CD14-positive monocyte (primary cell): ENCODE data around the gene ZFP14. TPM values are rescaled to one million over a fixed set of nuclear protein-coding genes. Genes with fewer than 3 reads are reported as not detected.
"Not testable (repeated sequence)": the region's sequence is repeated elsewhere in the genome, so short reads cannot be mapped to it uniquely, and the experiment has no call there.

Experiments used
- DNase-seq, 3 donors: peaks; one replicate each; pipeline ENCODE4 v3.0.0-alpha.2; 2011 to 2022
- H2AFZ ChIP-seq: 2 replicates; pipeline ENCODE4 v1.6.0; 2012; ENCODE audit warnings: mild to moderate bottlenecking, low read depth, low read length, inconsistent platforms; ENCODE audit not compliant: insufficient read depth, poor library complexity, severe bottlenecking
- H3K27ac ChIP-seq, 2 donors: 1 replicate in 1 of 2; 2 replicates in 1 of 2; pipeline ENCODE4 v1.5.1; 2012 to 2013; ENCODE audit warnings: low read length in 2 of 2, control low read depth in 1 of 2, inconsistent platforms in 1 of 2, low read depth in 1 of 2, mild to moderate bottlenecking in 1 of 2
- H3K27me3 ChIP-seq, 2 donors: one replicate each; pipeline versions ENCODE4 v1.6.0 to v1.6.1; 2011 to 2013; ENCODE audit warnings: low read length in 2 of 2; ENCODE audit not compliant: control insufficient read depth in 2 of 2, insufficient read depth in 2 of 2
- H3K36me3 ChIP-seq, 2 donors: replicated peaks in 1 of 2; 1 replicate in 1 of 2; 2 replicates in 1 of 2; pipeline versions ENCODE4 v1.5.1 to v1.6.1; 2012 to 2013; ENCODE audit warnings: low read length in 2 of 2, control low read depth in 1 of 2, inconsistent platforms in 1 of 2, mild to moderate bottlenecking in 1 of 2; ENCODE audit not compliant: insufficient read depth in 2 of 2, control insufficient read depth in 1 of 2
- H3K4me1 ChIP-seq, 2 donors: 1 replicate in 1 of 2; 2 replicates in 1 of 2; pipeline versions ENCODE4 v1.5.1 to v1.6.1; 2012 to 2013; ENCODE audit warnings: low read length in 2 of 2, control low read depth in 1 of 2, inconsistent platforms in 1 of 2, mild to moderate bottlenecking in 1 of 2, moderate library complexity in 1 of 2; ENCODE audit not compliant: insufficient read depth in 2 of 2, control insufficient read depth in 1 of 2
- H3K4me2 ChIP-seq: replicated peaks from 2 replicates; pipeline ENCODE3; 2012; ENCODE audit warnings: low read length, moderate library complexity, mild to moderate bottlenecking; ENCODE audit not compliant: poor library complexity, severe bottlenecking; ENCODE audit errors: extremely low read depth
- H3K4me3 ChIP-seq, 3 experiments: fragments of 200-600 bp in 1 of 3; sonication (generic) in 1 of 3; replicated peaks in 1 of 3; 1 replicate in 2 of 3; 2 replicates in 1 of 3; pipeline ENCODE4 v1.5.1; 2011 to 2013; ENCODE audit warnings: low read length in 3 of 3, mild to moderate bottlenecking in 3 of 3, control low read depth in 2 of 3, low read depth in 2 of 3, inconsistent platforms in 1 of 3, moderate library complexity in 1 of 3
- H3K79me2 ChIP-seq: 2 replicates; pipeline ENCODE4 v1.6.0; 2012; ENCODE audit warnings: mild to moderate bottlenecking, control low read depth, inconsistent platforms, low read length, moderate library complexity; ENCODE audit not compliant: insufficient read depth
- H3K9ac ChIP-seq: 2 replicates; pipeline ENCODE4 v1.6.0; 2017; ENCODE audit warnings: low read length, mild to moderate bottlenecking; ENCODE audit not compliant: insufficient read depth, poor library complexity, severe bottlenecking
- H3K9me3 ChIP-seq, 2 donors: replicated peaks in 1 of 2; 1 replicate in 1 of 2; 2 replicates in 1 of 2; pipeline versions ENCODE4 v1.5.1 to v1.6.1; 2012 to 2013; ENCODE audit warnings: low read length in 2 of 2, control low read depth in 1 of 2; ENCODE audit not compliant: control insufficient read depth in 1 of 2, insufficient read depth in 1 of 2
- H4K20me1 ChIP-seq: 2 replicates; pipeline ENCODE4 v1.6.0; 2012; ENCODE audit warnings: mild to moderate bottlenecking, low read length, control low read depth, moderate library complexity; ENCODE audit not compliant: insufficient read depth
- H3K27ac Mint-ChIP-seq, 7 donors: one replicate each; pipeline ENCODE4 v1.8.0; 2020; ENCODE audit warnings: mild to moderate bottlenecking in 7 of 7, mixed read lengths in 7 of 7, moderate library complexity in 6 of 7, inconsistent platforms in 2 of 7
- H3K27me3 Mint-ChIP-seq, 3 donors: one replicate each; pipeline ENCODE4 v1.8.0; 2021 to 2022; ENCODE audit warnings: low read depth in 3 of 3, mild to moderate bottlenecking in 3 of 3, mixed read lengths in 3 of 3, moderate library complexity in 3 of 3, inconsistent platforms in 1 of 3
- H3K36me3 Mint-ChIP-seq, 2 donors: one replicate each; pipeline ENCODE4 v1.8.0; 2020; ENCODE audit warnings: mixed read lengths in 2 of 2, inconsistent platforms in 1 of 2, mild to moderate bottlenecking in 1 of 2
- H3K4me1 Mint-ChIP-seq: one replicate; pipeline ENCODE4 v1.8.0; 2020; ENCODE audit warnings: mild to moderate bottlenecking, mixed read lengths
- H3K4me3 Mint-ChIP-seq, 2 donors: one replicate each; pipeline ENCODE4 v1.8.0; 2020; ENCODE audit warnings: mild to moderate bottlenecking in 2 of 2, mixed read lengths in 2 of 2, moderate library complexity in 1 of 2
- H3K9me3 Mint-ChIP-seq, 7 donors: one replicate each; pipeline ENCODE4 v1.8.0; 2020 to 2022; ENCODE audit warnings: mixed read lengths in 7 of 7, mild to moderate bottlenecking in 6 of 7, moderate library complexity in 6 of 7, inconsistent platforms in 2 of 7
- CTCF ChIP-seq: fragments of 200-600 bp; IDR thresholded peaks from one replicate; pipeline ENCODE4 v1.8.0; 2022; ENCODE audit warnings: antibody characterized with exemption, mild to moderate bottlenecking
- WGBS: methylation state at CpG from one replicate; pipeline ENCODE4 v1.1.5; 2013; ENCODE audit warnings: missing lambda C conversion rate; ENCODE audit not compliant: insufficient coverage; 5-methylcytosine and 5-hydroxymethylcytosine counted together
- intact Hi-C, 2 donors: fragments of 100-400 bp; cut with micrococcal nuclease; formaldehyde crosslinking; loops; one replicate each; pipeline versions ENCODE4 v1.15.0 to v1.15.1; 2023
- polyA plus RNA-seq, 3 donors: library from polyadenylated mRNA; depleted of rRNA in 1 of 3; unstranded in 2 of 3; stranded (reverse) in 1 of 3; fragments of 300-500 nt in 2 of 3; fragments of >200 nt in 1 of 3; fragmentation: Illumina TruSeq in 2 of 3; gene quantifications; 1 replicate in 2 of 3; 2 replicates in 1 of 3; pipeline ENCODE4 v1.2.3, GENCODE V29; 2012 to 2021

ZFP14 gene
- polyA plus RNA-seq, 3 donors = 0.72 to 1.9 (median 1.1) TPM

- Histone ChIP-seq H3K27me3 (no peaks in the 10 kb centered on the region), H3K9ac (no peak overlapping the region), H3K79me2 (no peaks in the 10 kb centered on the region), H4K20me1 (no peaks in the 10 kb centered on the region), H3K36me3 (peaks cover 0 to 6% of the 10 kb centered on the region in 2 donors), H3K27ac (no peak overlapping the region), H2AFZ (peak overlapping the region; percentile 87), H3K4me2 (peak overlapping the region; percentile 83), H3K4me3 (peak overlapping the region; percentile 31 to 85 (median 47)), H3K9me3 (peaks cover 67 to 84% of the 10 kb centered on the region in 2 donors), H3K4me1 (peaks cover 9 to 13% of the 10 kb centered on the region in 2 donors)
- TF ChIP-seq CTCF = no peak
- H3K4me1 Mint-ChIP-seq = peaks cover 20% of the 10 kb centered on the region
- DNase-seq = peak; percentile 21 to 77 (median 71)
- peak overlapping the region; percentile 82 to 85 for H3K4me3 Mint-ChIP-seq
- peak overlapping the region in 3 of 7 donors; percentile 35 to 79 (median 63) for H3K27ac Mint-ChIP-seq
- WGBS = under 1% methylated on average over 41 of the region's 43 CpGs
- intact Hi-C loops = no loop called here
- H3K36me3 Mint-ChIP-seq = peaks cover 32 to 33% of the 10 kb centered on the region in 2 donors
- H3K27me3 Mint-ChIP-seq = peaks cover 0 to 5% (median 4%) of the 10 kb centered on the region in 3 donors
- peaks cover 34 to 91% (median 71%) of the 10 kb centered on the region in 7 donors for H3K9me3 Mint-ChIP-seq
These were observed 47.4 kb downstream of the ZFP14 start for GRCh38 chr19:36331353-36332228.

- no peak overlapping the region for H2AFZ ChIP-seq
- no peak overlapping the region for H3K27ac Mint-ChIP-seq
- H3K36me3 Mint-ChIP-seq = peaks cover 29% of the 10 kb centered on the region in 2 donors
- peaks cover 20% of the 10 kb centered on the region for H3K4me1 Mint-ChIP-seq
- peaks cover 9 to 13% of the 10 kb centered on the region in 2 donors for H3K4me1 ChIP-seq
- H3K9ac ChIP-seq = no peak overlapping the region
- H3K27me3 Mint-ChIP-seq = peaks cover 0 to 5% (median 4%) of the 10 kb centered on the region in 3 donors
- H3K4me3 ChIP-seq = no peak overlapping the region
- H3K9me3 ChIP-seq = peaks cover 70 to 86% of the 10 kb centered on the region in 2 donors
- peaks cover 37 to 93% (median 71%) of the 10 kb centered on the region in 7 donors for H3K9me3 Mint-ChIP-seq
- no peaks in the 10 kb centered on the region for H4K20me1 ChIP-seq
- no peaks in the 10 kb centered on the region for H3K27me3 ChIP-seq
- no peak for TF ChIP-seq CTCF
- no peak overlapping the region for H3K27ac ChIP-seq
- H3K4me2 ChIP-seq = no peak overlapping the region
- DNase-seq = no peak
- intact Hi-C loops = no loop called here
- no peaks in the 10 kb centered on the region for H3K36me3 ChIP-seq
- 97% methylated on average over 6 of the region's 19 CpGs for WGBS
- H3K79me2 ChIP-seq = no peaks in the 10 kb centered on the region
- H3K4me3 Mint-ChIP-seq = no peak overlapping the region
These were observed 48.8 kb downstream of the ZFP14 start for GRCh38 chr19:36330216-36330615.

GRCh38 chr19:36329534-36329933, 49.5 kb downstream of the ZFP14 start:
- H3K27me3 ChIP-seq, H3K4me2 ChIP-seq, H2AFZ ChIP-seq, H3K27ac ChIP-seq, intact Hi-C loops, H3K27ac Mint-ChIP-seq, H4K20me1 ChIP-seq, H3K79me2 ChIP-seq, H3K36me3 ChIP-seq, H3K4me3 ChIP-seq, DNase-seq, H3K4me3 Mint-ChIP-seq, H3K9ac ChIP-seq, H3K27me3 Mint-ChIP-seq: not testable (repeated sequence)
- peaks cover 67 to 84% of the 10 kb centered on the region in 2 donors for H3K9me3 ChIP-seq
- H3K9me3 Mint-ChIP-seq = peaks cover 42 to 89% (median 68%) of the 10 kb centered on the region in 7 donors
- 100% methylated on average over 5 of the region's 16 CpGs for WGBS
- peaks cover 20% of the 10 kb centered on the region for H3K4me1 Mint-ChIP-seq
- H3K36me3 Mint-ChIP-seq = peaks cover 29 to 35% of the 10 kb centered on the region in 2 donors
- H3K4me1 ChIP-seq = peaks cover 9 to 13% of the 10 kb centered on the region in 2 donors
